H9 (cell line): ENCODE data around the gene TRMT11. TPM values are rescaled to one million over a fixed set of nuclear protein-coding genes. Genes with fewer than 3 reads are reported as not detected.

ENCODE experiments used
- DNase-seq: peaks from one replicate; pipeline ENCODE4 v3.0.0-alpha.2; 2017
- H2AFZ ChIP-seq: one replicate; pipeline ENCODE4 v1.6.1; 2013; ENCODE audit warnings: mild to moderate bottlenecking, low read length, control low read depth, moderate library complexity
- H2AK5ac ChIP-seq: 2 replicates; pipeline ENCODE4 v1.6.1; 2013; ENCODE audit warnings: low read length, control low read depth, mixed read lengths; ENCODE audit not compliant: insufficient read length
- H2BK120ac ChIP-seq: one replicate; pipeline ENCODE4 v1.6.1; 2013; ENCODE audit warnings: low read depth, mild to moderate bottlenecking, low read length, control low read depth, inconsistent platforms; ENCODE audit not compliant: poor library complexity, severe bottlenecking
- H2BK12ac ChIP-seq: 2 replicates; pipeline ENCODE4 v1.6.1; 2013; ENCODE audit warnings: low read length, control low read depth, mixed read lengths, low read depth; ENCODE audit not compliant: insufficient read length
- H2BK15ac ChIP-seq: 2 replicates; pipeline ENCODE4 v1.6.1; 2013; ENCODE audit warnings: low read depth, low read length, control low read depth
- H2BK20ac ChIP-seq: one replicate; pipeline ENCODE4 v1.6.1; 2013; ENCODE audit warnings: low read depth, mild to moderate bottlenecking, low read length, control low read depth, inconsistent platforms; ENCODE audit not compliant: poor library complexity, severe bottlenecking
- H2BK5ac ChIP-seq: 2 replicates; pipeline ENCODE4 v1.6.1; 2013; ENCODE audit warnings: low read length, control low read depth, mixed read lengths; ENCODE audit not compliant: insufficient read length
- H3K14ac ChIP-seq: 2 replicates; pipeline ENCODE4 v1.6.1; 2013; ENCODE audit warnings: low read length, control low read depth; ENCODE audit not compliant: insufficient read depth
- H3K18ac ChIP-seq: 2 replicates; pipeline ENCODE4 v1.6.1; 2013; ENCODE audit warnings: low read depth, mild to moderate bottlenecking, mixed read lengths, low read length, control low read depth; ENCODE audit not compliant: insufficient read length
- H3K23ac ChIP-seq: 2 replicates; pipeline ENCODE4 v1.6.1; 2013; ENCODE audit warnings: low read length, control low read depth, mixed read lengths, low read depth; ENCODE audit not compliant: insufficient read length
- H3K23me2 ChIP-seq: 2 replicates; pipeline ENCODE4 v1.6.1; 2013; ENCODE audit warnings: low read depth, mild to moderate bottlenecking, mixed read lengths, low read length, control low read depth; ENCODE audit not compliant: insufficient read length, poor library complexity, severe bottlenecking
- H3K27ac ChIP-seq: 2 replicates; pipeline ENCODE4 v1.5.1; 2013; ENCODE audit warnings: low read length, control low read depth, mixed read lengths, low read depth; ENCODE audit not compliant: insufficient read length
- H3K27me3 ChIP-seq: 2 replicates; pipeline ENCODE4 v1.6.1; 2013; ENCODE audit warnings: low read length, control low read depth, inconsistent platforms; ENCODE audit not compliant: insufficient read depth
- H3K4ac ChIP-seq: 2 replicates; pipeline ENCODE4 v1.6.1; 2013; ENCODE audit warnings: low read depth, mild to moderate bottlenecking, control low read depth, inconsistent platforms, low read length, moderate library complexity
- H3K4me1 ChIP-seq: 2 replicates; pipeline ENCODE4 v1.6.1; 2013; ENCODE audit warnings: low read length, control low read depth, inconsistent platforms; ENCODE audit not compliant: insufficient read depth
- H3K4me2 ChIP-seq: 2 replicates; pipeline ENCODE4 v1.6.1; 2013; ENCODE audit warnings: low read length, control low read depth, mixed read lengths; ENCODE audit not compliant: insufficient read length, insufficient read depth
- H3K56ac ChIP-seq: 2 replicates; pipeline ENCODE4 v1.6.1; 2013; ENCODE audit warnings: low read depth, mild to moderate bottlenecking, mixed read lengths, low read length, control low read depth; ENCODE audit not compliant: insufficient read length
- H3K79me1 ChIP-seq: 2 replicates; pipeline ENCODE4 v1.6.1; 2013; ENCODE audit warnings: low read depth, mild to moderate bottlenecking, moderate library complexity, low read length, control low read depth, inconsistent platforms; ENCODE audit not compliant: insufficient read depth, poor library complexity, severe bottlenecking
- H3K79me2 ChIP-seq: 2 replicates; pipeline ENCODE4 v1.6.1; 2013; ENCODE audit warnings: low read length, control low read depth, inconsistent platforms; ENCODE audit not compliant: insufficient read depth
- H3K9ac ChIP-seq: 2 replicates; pipeline ENCODE4 v1.6.1; 2013; ENCODE audit warnings: low read length, control low read depth, mixed read lengths; ENCODE audit not compliant: insufficient read length; ENCODE audit errors: extremely low read depth
- H3K9me3 ChIP-seq: one replicate; pipeline ENCODE4 v1.6.1; 2013; ENCODE audit warnings: low read depth, low read length, inconsistent platforms; ENCODE audit not compliant: control insufficient read depth
- H3T11ph ChIP-seq: one replicate; pipeline ENCODE4 v1.6.1; 2013; ENCODE audit warnings: mild to moderate bottlenecking, low read length, control low read depth, inconsistent platforms
- H4K20me1 ChIP-seq: one replicate; pipeline ENCODE4 v1.6.1; 2013; ENCODE audit not compliant: control insufficient read depth, insufficient read length, insufficient read depth
- H4K5ac ChIP-seq: 2 replicates; pipeline ENCODE4 v1.6.1; 2013; ENCODE audit warnings: low read depth, mild to moderate bottlenecking, mixed read lengths, low read length, control low read depth; ENCODE audit not compliant: insufficient read length
- H4K8ac ChIP-seq: replicated peaks from 2 replicates; pipeline ENCODE4 v1.6.1; 2013; ENCODE audit warnings: low read length, control low read depth, mixed read lengths, low read depth; ENCODE audit not compliant: insufficient read length
- H4K91ac ChIP-seq: 2 replicates; pipeline ENCODE4 v1.6.1; 2013; ENCODE audit warnings: low read depth, mild to moderate bottlenecking, moderate library complexity, mixed read lengths, low read length, control low read depth; ENCODE audit not compliant: insufficient read length
- H3K27ac Mint-ChIP-seq, 3 experiments: 2 replicates in 2 of 3; 3 replicates in 1 of 3; pipeline ENCODE4 v1.8.0; 2020 to 2021; ENCODE audit warnings: mixed read lengths in 3 of 3, mild to moderate bottlenecking in 1 of 3, moderate library complexity in 1 of 3
- H3K27me3 Mint-ChIP-seq: 2 replicates; pipeline ENCODE4 v1.8.0; 2021; ENCODE audit warnings: low read depth, mild to moderate bottlenecking, moderate library complexity, mixed read lengths
- H3K36me3 Mint-ChIP-seq, 3 experiments: 2 replicates in 2 of 3; 3 replicates in 1 of 3; pipeline ENCODE4 v1.8.0; 2020 to 2021; ENCODE audit warnings: low read depth in 3 of 3, mixed read lengths in 3 of 3; ENCODE audit not compliant: insufficient read depth in 1 of 3
- H3K4me1 Mint-ChIP-seq, 2 experiments: 2 replicates each; pipeline ENCODE4 v1.8.0; 2020; ENCODE audit warnings: mixed read lengths in 2 of 2
- H3K4me3 Mint-ChIP-seq, 2 experiments: 2 replicates in 1 of 2; 3 replicates in 1 of 2; pipeline ENCODE4 v1.8.0; 2020 to 2021; ENCODE audit warnings: mild to moderate bottlenecking in 2 of 2, mixed read lengths in 2 of 2, moderate library complexity in 1 of 2
- H3K9me3 Mint-ChIP-seq, 2 experiments: 2 replicates in 1 of 2; 3 replicates in 1 of 2; pipeline ENCODE4 v1.8.0; 2020; ENCODE audit warnings: mild to moderate bottlenecking in 2 of 2, mixed read lengths in 2 of 2, moderate library complexity in 1 of 2
- WGBS: extraction: QIAGEN DNeasy Blood & Tissue Kit; methylation state at CpG from one replicate; pipeline ENCODE4 v1.1.7; 2013; ENCODE audit warnings: missing lambda C conversion rate, low lambda C conversion rate, mixed read lengths; ENCODE audit not compliant: insufficient read length; ENCODE audit errors: extremely low coverage; 5-methylcytosine and 5-hydroxymethylcytosine counted together
- total RNA-seq: library from RNA; stranded (reverse); gene quantifications from 2 replicates; pipeline ENCODE4 v1.2.1, GENCODE V29; 2021
- TF ChIP-seq, protein P1 (sequence below): fragments of 200-600 bp; sonication (generic); conservative IDR thresholded peaks from 3 replicates; pipeline ENCODE4 v1.8.0; 2021; ENCODE audit warnings: antibody characterized with exemption, mild to moderate bottlenecking

Gene TRMT11
- total RNA-seq, 1 experiment from 2014 or later: 31.1 TPM

DNA sequence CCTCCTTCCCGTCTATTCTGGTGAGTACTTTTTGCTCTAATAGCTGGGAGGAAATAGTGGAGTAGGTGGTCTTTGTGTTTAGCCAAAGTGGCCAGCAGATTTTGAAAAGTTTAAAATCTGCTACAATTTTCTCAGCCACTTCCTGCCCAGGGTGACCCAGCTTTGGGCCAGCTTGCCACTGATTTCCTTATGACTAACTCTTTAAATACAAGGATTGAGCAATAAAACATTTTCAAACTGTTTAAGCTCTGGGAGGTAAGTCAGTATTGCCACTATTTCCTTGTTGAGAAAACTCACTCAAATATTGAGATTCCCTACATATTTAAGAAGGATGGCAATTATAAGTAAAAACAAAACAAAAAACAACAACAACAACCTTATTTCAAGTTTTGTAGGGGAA lies 54.5 kb downstream of the TRMT11 start:
- H3K79me1 ChIP-seq: no peaks in the 10 kb centered on the region
- H2BK20ac ChIP-seq: no peak overlapping the region
- H2BK5ac ChIP-seq: no peak overlapping the region
- no peaks in the 10 kb centered on the region for H3K9me3 ChIP-seq
- Mint-ChIP-seq H3K9me3 (peaks cover 4 to 6% of the 10 kb centered on the region in 2 experiments; a peak in 4 of 5 replicates), H3K4me1 (peaks cover 5 to 7% of the 10 kb centered on the region in 2 experiments; a peak in 3 of 4 replicates), H3K27me3 (no peaks in the 10 kb centered on the region), H3K36me3 (peaks cover 36 to 57% (median 55%) of the 10 kb centered on the region in 3 experiments), H3K27ac (no peak overlapping the region), H3K4me3 (no peak overlapping the region)
- WGBS: no CpG with 5 or more reads among the region's 1 CpG
- H3K27ac ChIP-seq: no peak overlapping the region
- H3T11ph ChIP-seq: no peak overlapping the region
- H3K23me2 ChIP-seq: no peaks in the 10 kb centered on the region
- H3K4me2 ChIP-seq: no peak overlapping the region
- H4K20me1 ChIP-seq: no peaks in the 10 kb centered on the region
- H2BK120ac ChIP-seq: no peak overlapping the region
- H4K5ac ChIP-seq: no peak overlapping the region
- no peak overlapping the region for H3K14ac ChIP-seq
- H2BK12ac ChIP-seq: no peak overlapping the region
- no peak overlapping the region for H3K9ac ChIP-seq
- no peak for DNase-seq
- no peaks in the 10 kb centered on the region for H3K4me1 ChIP-seq
- no peak overlapping the region for H2BK15ac ChIP-seq
- H3K79me2 ChIP-seq: no peaks in the 10 kb centered on the region
- no peak overlapping the region for H3K4ac ChIP-seq
- no peak overlapping the region for H3K23ac ChIP-seq
- no peak overlapping the region for H4K8ac ChIP-seq
- no peak overlapping the region for H3K18ac ChIP-seq
- H3K27me3 ChIP-seq: no peaks in the 10 kb centered on the region
- TF ChIP-seq, protein P1, sequence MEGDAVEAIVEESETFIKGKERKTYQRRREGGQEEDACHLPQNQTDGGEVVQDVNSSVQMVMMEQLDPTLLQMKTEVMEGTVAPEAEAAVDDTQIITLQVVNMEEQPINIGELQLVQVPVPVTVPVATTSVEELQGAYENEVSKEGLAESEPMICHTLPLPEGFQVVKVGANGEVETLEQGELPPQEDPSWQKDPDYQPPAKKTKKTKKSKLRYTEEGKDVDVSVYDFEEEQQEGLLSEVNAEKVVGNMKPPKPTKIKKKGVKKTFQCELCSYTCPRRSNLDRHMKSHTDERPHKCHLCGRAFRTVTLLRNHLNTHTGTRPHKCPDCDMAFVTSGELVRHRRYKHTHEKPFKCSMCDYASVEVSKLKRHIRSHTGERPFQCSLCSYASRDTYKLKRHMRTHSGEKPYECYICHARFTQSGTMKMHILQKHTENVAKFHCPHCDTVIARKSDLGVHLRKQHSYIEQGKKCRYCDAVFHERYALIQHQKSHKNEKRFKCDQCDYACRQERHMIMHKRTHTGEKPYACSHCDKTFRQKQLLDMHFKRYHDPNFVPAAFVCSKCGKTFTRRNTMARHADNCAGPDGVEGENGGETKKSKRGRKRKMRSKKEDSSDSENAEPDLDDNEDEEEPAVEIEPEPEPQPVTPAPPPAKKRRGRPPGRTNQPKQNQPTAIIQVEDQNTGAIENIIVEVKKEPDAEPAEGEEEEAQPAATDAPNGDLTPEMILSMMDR: no peak
- H4K91ac ChIP-seq: no peak overlapping the region
- H3K56ac ChIP-seq: no peak overlapping the region
- no peak overlapping the region for H2AFZ ChIP-seq
- no peak overlapping the region for H2AK5ac ChIP-seq
